DND-41 (cell line): ENCODE measurements around the gene STRN4.

ENCODE experiments used
- ATAC-seq: fragments of 200-7000 bp; cut with Tn5 transposase; 3 replicates; pipeline ENCODE4 v1.9.1; 2021; ENCODE audit warnings: low read depth; ENCODE audit not compliant: insufficient read depth
- DNase-seq: peaks from one replicate; pipeline ENCODE4 v3.0.0-alpha.2; 2020
- H2AFZ ChIP-seq: 2 replicates; pipeline ENCODE4 v1.6.0; 2012; ENCODE audit warnings: low read depth, low read length
- H3K27ac ChIP-seq: 2 replicates; pipeline ENCODE4 v1.5.1; 2012; ENCODE audit warnings: low read length, inconsistent platforms
- H3K27me3 ChIP-seq: fragments of 200-600 bp; sonication (generic); 2 replicates; pipeline ENCODE4 v1.6.0; 2012; ENCODE audit warnings: low read length, mild to moderate bottlenecking, inconsistent platforms; ENCODE audit not compliant: insufficient read depth, poor library complexity
- H3K36me3 ChIP-seq: 2 replicates; pipeline ENCODE4 v1.5.1; 2012; ENCODE audit warnings: low read length, inconsistent platforms; ENCODE audit not compliant: insufficient read depth
- H3K4me1 ChIP-seq: 2 replicates; pipeline ENCODE4 v1.5.1; 2012; ENCODE audit warnings: mild to moderate bottlenecking, low read length; ENCODE audit not compliant: insufficient read depth
- H3K4me2 ChIP-seq: 2 replicates; pipeline ENCODE4 v1.6.0; 2012; ENCODE audit warnings: mild to moderate bottlenecking, moderate library complexity, low read length, inconsistent platforms; ENCODE audit not compliant: insufficient read depth
- H3K4me3 ChIP-seq, 2 experiments: fragments of 200-600 bp in 1 of 2; shearing (Covaris generic) in 1 of 2; 2 replicates each; pipeline ENCODE4 v1.5.1; 2012 to 2016; ENCODE audit warnings: inconsistent platforms in 2 of 2, low read length in 2 of 2, mild to moderate bottlenecking in 2 of 2, low read depth in 1 of 2, moderate library complexity in 1 of 2
- H3K79me2 ChIP-seq: 2 replicates; pipeline ENCODE4 v1.6.0; 2012; ENCODE audit warnings: low read length, inconsistent platforms; ENCODE audit not compliant: insufficient read depth
- H3K9ac ChIP-seq: 2 replicates; pipeline ENCODE4 v1.6.0; 2012; ENCODE audit warnings: low read depth, mild to moderate bottlenecking, inconsistent platforms, low read length, moderate library complexity
- H3K9me3 ChIP-seq: 2 replicates; pipeline ENCODE4 v1.5.1; 2012; ENCODE audit warnings: low read length, moderate library complexity, mild to moderate bottlenecking, inconsistent platforms; ENCODE audit not compliant: insufficient read depth, severe bottlenecking
- H4K20me1 ChIP-seq: 2 replicates; pipeline ENCODE4 v1.6.0; 2012; ENCODE audit warnings: low read length; ENCODE audit not compliant: insufficient read depth
- EZH2 ChIP-seq: IDR thresholded peaks from 3 replicates; pipeline ENCODE4 v1.6.1; 2012; ENCODE audit warnings: borderline replicate concordance, low read depth, mild to moderate bottlenecking, moderate library complexity, low read length, inconsistent platforms; ENCODE audit not compliant: severe bottlenecking
- TF ChIP-seq, protein P1 (sequence below): IDR thresholded peaks from 2 replicates; pipeline ENCODE4 v1.5.1; 2012; ENCODE audit warnings: borderline replicate concordance, low read length, moderate library complexity, mild to moderate bottlenecking; ENCODE audit not compliant: poor library complexity, severe bottlenecking; ENCODE audit errors: extremely low read depth

The STRN4 gene

GRCh38 chr19:46737761-46738171, 8.5 kb downstream of the STRN4 start:
- no peak for TF ChIP-seq EZH2
- TF ChIP-seq, protein P1, sequence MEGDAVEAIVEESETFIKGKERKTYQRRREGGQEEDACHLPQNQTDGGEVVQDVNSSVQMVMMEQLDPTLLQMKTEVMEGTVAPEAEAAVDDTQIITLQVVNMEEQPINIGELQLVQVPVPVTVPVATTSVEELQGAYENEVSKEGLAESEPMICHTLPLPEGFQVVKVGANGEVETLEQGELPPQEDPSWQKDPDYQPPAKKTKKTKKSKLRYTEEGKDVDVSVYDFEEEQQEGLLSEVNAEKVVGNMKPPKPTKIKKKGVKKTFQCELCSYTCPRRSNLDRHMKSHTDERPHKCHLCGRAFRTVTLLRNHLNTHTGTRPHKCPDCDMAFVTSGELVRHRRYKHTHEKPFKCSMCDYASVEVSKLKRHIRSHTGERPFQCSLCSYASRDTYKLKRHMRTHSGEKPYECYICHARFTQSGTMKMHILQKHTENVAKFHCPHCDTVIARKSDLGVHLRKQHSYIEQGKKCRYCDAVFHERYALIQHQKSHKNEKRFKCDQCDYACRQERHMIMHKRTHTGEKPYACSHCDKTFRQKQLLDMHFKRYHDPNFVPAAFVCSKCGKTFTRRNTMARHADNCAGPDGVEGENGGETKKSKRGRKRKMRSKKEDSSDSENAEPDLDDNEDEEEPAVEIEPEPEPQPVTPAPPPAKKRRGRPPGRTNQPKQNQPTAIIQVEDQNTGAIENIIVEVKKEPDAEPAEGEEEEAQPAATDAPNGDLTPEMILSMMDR, result no peak
- Histone ChIP-seq H3K27me3 (no peaks in the 10 kb centered on the region), H3K9me3 (no peaks in the 10 kb centered on the region), H4K20me1 (peaks cover 75% of the 10 kb centered on the region), H3K4me2 (no peak overlapping the region), H3K27ac (no peak overlapping the region), H3K4me1 (peaks cover 9% of the 10 kb centered on the region), H3K36me3 (peaks cover 86% of the 10 kb centered on the region), H2AFZ (no peak overlapping the region), H3K9ac (no peak overlapping the region), H3K79me2 (peaks cover 89% of the 10 kb centered on the region), H3K4me3 (no peak overlapping the region)
- ATAC-seq (no peak), DNase-seq (no peak)

DNA sequence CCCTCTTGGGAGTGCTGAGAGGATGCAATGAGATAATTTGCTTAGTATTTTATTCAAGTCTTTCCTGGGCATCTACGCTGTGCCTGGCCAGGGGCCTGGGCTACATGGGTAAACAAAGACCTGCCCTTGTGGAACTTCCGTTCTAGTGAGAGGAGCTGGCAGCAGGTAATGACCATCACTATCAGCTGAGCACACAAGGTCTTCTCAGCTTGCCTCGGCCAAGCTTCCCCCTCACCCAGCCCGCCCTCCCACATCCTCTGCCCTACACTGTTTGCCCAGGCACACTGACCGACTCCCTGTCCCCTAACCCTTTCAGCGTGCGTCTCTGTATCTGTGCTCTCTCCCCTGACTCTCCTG, 9.0 kb downstream of the STRN4 start:
- no peak overlapping the region for H3K4me3 ChIP-seq
- TF ChIP-seq EZH2, result no peak
- TF ChIP-seq, protein P1, result no peak
- peaks cover 77% of the 10 kb centered on the region for H4K20me1 ChIP-seq
- peaks cover 87% of the 10 kb centered on the region for H3K36me3 ChIP-seq
- H3K79me2 ChIP-seq, result peaks cover 89% of the 10 kb centered on the region
- no peak overlapping the region for H3K27ac ChIP-seq
- no peak overlapping the region for H3K4me2 ChIP-seq
- ATAC-seq (no peak), DNase-seq (no peak)
- no peaks in the 10 kb centered on the region for H3K9me3 ChIP-seq
- 0 out of 2 replicates have a peak, but pooled peaks cover 6% of the 10 kb centered on the region for H3K4me1 ChIP-seq
- no peak overlapping the region for H3K9ac ChIP-seq
- H3K27me3 ChIP-seq, result no peaks in the 10 kb centered on the region
- H2AFZ ChIP-seq, result no peak overlapping the region

DNA sequence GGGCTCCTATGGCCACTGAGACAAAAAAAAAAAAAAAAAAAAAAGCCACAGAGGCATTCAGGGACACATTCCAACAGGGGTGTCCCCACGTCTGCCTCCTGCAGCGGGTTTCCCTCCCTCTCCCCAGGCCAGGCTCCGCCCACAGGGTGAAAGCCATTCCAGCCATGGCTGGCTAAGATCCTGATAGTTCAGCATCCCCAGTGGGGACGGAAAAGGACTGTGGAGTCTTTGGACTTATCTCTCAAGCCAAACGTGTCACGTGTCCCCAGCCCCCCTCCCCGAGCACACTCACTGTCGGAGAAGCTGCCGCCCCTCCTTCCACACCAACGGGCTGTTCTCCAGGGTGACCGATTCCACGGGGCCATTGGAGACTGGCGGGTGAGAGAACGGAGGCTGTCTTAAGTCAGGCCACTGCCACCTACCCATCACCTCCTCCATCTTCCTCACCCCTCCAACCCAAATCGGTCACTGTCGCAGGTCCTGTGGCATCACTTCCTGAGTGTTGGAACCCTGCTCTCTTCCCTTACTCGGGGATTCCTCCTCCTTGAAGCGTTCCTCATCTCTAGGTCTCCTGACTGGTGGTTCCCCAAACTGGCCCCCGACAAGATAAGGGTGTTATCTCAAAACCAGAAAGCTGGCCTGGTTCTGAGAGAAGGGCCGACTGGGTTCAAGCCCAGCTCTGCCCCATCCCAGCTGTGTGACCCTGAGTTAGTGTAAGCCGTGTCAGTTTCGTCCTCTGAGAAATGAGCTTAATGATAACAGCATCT, 9.5 kb downstream of the STRN4 start:
- peaks cover 77% of the 10 kb centered on the region for H4K20me1 ChIP-seq
- no peak for DNase-seq
- H3K79me2 ChIP-seq, result peaks cover 89% of the 10 kb centered on the region
- no peaks in the 10 kb centered on the region for H3K9me3 ChIP-seq
- 0 out of 2 replicates have a peak, but pooled peaks cover 4% of the 10 kb centered on the region for H3K4me1 ChIP-seq
- H2AFZ ChIP-seq, result no peak overlapping the region
- H3K4me2 ChIP-seq, result no peak overlapping the region
- no peak overlapping the region for H3K4me3 ChIP-seq
- peak; percentile 36; the same call in 1 of the 3 replicates for ATAC-seq
- no peak overlapping the region for H3K27ac ChIP-seq
- TF ChIP-seq, protein P1, result no peak
- no peak for TF ChIP-seq EZH2
- no peaks in the 10 kb centered on the region for H3K27me3 ChIP-seq
- peaks cover 87% of the 10 kb centered on the region for H3K36me3 ChIP-seq
- H3K9ac ChIP-seq, result no peak overlapping the region
